PFSK-1 (cell line): ENCODE measurements around the gene B3GNT2.

Source experiments
- FOXP2 ChIP-seq: optimal IDR thresholded peaks from 2 replicates; pipeline ENCODE3; 2011; ENCODE audit warnings: borderline replicate concordance, control low read depth, inconsistent platforms; ENCODE audit not compliant: insufficient read depth; ENCODE audit errors: extremely low read length, extremely low read depth
- POLR2AphosphoS5 ChIP-seq: IDR thresholded peaks from 2 replicates; pipeline ENCODE4 v1.6.1; 2012; ENCODE audit warnings: low read depth, mild to moderate bottlenecking, control low read depth, low read length, moderate library complexity
- SIN3A ChIP-seq: IDR thresholded peaks from 2 replicates; pipeline ENCODE4 v1.6.1; 2012; ENCODE audit warnings: mild to moderate bottlenecking, low read length, moderate library complexity, borderline replicate concordance; ENCODE audit not compliant: insufficient read depth
- TAF1 ChIP-seq: IDR thresholded peaks from 2 replicates; pipeline ENCODE4 v1.6.1; 2012; ENCODE audit warnings: low read length, control low read depth, borderline replicate concordance; ENCODE audit not compliant: insufficient read depth
- TF ChIP-seq, protein P1 (sequence below), 2 experiments: IDR thresholded peaks; 2 replicates each; pipeline versions ENCODE4 v1.6.1 to v1.8.0; 2011 to 2012; ENCODE audit warnings: low read depth in 2 of 2, low read length in 2 of 2, control low read depth in 1 of 2, inconsistent platforms in 1 of 2, mild to moderate bottlenecking in 1 of 2, moderate library complexity in 1 of 2; ENCODE audit not compliant: insufficient read depth in 1 of 2

Gene B3GNT2

GRCh38 chr2:62188416-62188815, 7.5 kb upstream of the B3GNT2 start:
- TF ChIP-seq FOXP2 (no peak), TAF1 (no peak), SIN3A (no peak), POLR2AphosphoS5 (no peak)
- TF ChIP-seq, protein P1, sequence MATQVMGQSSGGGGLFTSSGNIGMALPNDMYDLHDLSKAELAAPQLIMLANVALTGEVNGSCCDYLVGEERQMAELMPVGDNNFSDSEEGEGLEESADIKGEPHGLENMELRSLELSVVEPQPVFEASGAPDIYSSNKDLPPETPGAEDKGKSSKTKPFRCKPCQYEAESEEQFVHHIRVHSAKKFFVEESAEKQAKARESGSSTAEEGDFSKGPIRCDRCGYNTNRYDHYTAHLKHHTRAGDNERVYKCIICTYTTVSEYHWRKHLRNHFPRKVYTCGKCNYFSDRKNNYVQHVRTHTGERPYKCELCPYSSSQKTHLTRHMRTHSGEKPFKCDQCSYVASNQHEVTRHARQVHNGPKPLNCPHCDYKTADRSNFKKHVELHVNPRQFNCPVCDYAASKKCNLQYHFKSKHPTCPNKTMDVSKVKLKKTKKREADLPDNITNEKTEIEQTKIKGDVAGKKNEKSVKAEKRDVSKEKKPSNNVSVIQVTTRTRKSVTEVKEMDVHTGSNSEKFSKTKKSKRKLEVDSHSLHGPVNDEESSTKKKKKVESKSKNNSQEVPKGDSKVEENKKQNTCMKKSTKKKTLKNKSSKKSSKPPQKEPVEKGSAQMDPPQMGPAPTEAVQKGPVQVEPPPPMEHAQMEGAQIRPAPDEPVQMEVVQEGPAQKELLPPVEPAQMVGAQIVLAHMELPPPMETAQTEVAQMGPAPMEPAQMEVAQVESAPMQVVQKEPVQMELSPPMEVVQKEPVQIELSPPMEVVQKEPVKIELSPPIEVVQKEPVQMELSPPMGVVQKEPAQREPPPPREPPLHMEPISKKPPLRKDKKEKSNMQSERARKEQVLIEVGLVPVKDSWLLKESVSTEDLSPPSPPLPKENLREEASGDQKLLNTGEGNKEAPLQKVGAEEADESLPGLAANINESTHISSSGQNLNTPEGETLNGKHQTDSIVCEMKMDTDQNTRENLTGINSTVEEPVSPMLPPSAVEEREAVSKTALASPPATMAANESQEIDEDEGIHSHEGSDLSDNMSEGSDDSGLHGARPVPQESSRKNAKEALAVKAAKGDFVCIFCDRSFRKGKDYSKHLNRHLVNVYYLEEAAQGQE (IDR thresholded peaks at IDR 0.05; ENCODE audit: insufficient read depth in 1 of 2, low read depth in 2 of 2, low read length in 2 of 2): no peak

DNA sequence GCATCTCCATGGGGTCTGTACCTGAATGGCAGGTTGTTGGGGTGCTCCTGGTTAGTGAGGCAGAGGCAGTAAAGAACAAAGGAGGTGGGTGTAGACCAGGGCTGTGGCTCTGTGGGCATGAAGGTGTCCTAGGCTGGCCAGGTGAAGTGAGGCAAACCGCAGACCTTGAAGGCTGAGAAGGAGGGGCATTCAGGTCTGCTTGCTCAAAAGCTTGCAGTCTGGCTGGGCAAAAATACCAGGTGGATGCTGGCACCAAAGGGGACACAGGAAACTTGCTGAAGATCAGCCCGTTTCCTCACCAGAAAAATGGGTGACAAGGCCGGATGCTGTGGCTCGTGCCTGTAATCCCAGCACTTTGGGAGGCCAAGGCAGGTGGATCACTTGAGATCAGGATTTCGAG, 6.7 kb upstream of the B3GNT2 start:
- TF ChIP-seq POLR2AphosphoS5: no peak

- TF ChIP-seq POLR2AphosphoS5: no peak
- TF ChIP-seq TAF1: no peak
- TF ChIP-seq FOXP2: no peak
- TF ChIP-seq, protein P1 (IDR thresholded peaks at IDR 0.05; ENCODE audit: insufficient read depth in 1 of 2, low read depth in 2 of 2, low read length in 2 of 2): no peak
- no peak for TF ChIP-seq SIN3A
These were observed 3.1 kb upstream of the B3GNT2 start for GRCh38 chr2:62192811-62193210.

GRCh38 chr2:62194558-62195420, 1.1 kb upstream of the B3GNT2 start:
- TF ChIP-seq SIN3A (no peak), TAF1 (no peak), FOXP2 (no peak), POLR2AphosphoS5 (no peak)
- TF ChIP-seq, protein P1 (IDR thresholded peaks at IDR 0.05; ENCODE audit: insufficient read depth in 1 of 2, low read depth in 2 of 2, low read length in 2 of 2): no peak

- no peak for TF ChIP-seq FOXP2
- TF ChIP-seq, protein P1 (IDR thresholded peaks at IDR 0.05; ENCODE audit: insufficient read depth in 1 of 2, low read depth in 2 of 2, low read length in 2 of 2): no peak
- TF ChIP-seq TAF1: no peak
- no peak for TF ChIP-seq POLR2AphosphoS5
- no peak for TF ChIP-seq SIN3A
These were observed 475 bp downstream of the B3GNT2 start for GRCh38 chr2:62196278-62196901.
